HG02870 (cell line): ENCODE results near the gene DEGS2.

ENCODE experiments used
- ATAC-seq: cut with Tn5 transposase; IDR thresholded peaks from one replicate; pipeline ENCODE4 v1.9.1; 2021; ENCODE audit warnings: mild to moderate bottlenecking, moderate library complexity; ENCODE audit not compliant: unreplicated experiment

DEGS2 gene

DNA sequence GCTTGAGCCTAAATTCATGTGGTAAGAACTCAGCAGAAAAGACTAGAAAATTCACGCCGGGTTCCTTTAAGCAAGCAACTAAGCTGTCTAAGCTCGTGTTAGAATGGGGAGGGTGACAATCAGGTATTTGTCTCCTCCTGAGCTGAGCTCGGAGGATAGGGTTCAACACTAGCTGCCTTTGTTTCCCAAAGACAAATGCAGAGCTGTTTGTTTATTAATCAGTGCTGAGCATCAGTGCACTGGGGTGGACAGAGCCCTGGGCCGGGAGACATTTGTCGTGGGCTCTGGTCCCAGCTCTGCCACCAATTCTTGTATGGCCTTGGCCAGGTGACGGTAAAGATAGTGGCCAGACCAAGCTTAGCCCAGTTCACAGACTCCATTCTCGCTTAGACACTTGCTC is 43.7 kb downstream of the DEGS2 start:
- no peak for ATAC-seq

DNA sequence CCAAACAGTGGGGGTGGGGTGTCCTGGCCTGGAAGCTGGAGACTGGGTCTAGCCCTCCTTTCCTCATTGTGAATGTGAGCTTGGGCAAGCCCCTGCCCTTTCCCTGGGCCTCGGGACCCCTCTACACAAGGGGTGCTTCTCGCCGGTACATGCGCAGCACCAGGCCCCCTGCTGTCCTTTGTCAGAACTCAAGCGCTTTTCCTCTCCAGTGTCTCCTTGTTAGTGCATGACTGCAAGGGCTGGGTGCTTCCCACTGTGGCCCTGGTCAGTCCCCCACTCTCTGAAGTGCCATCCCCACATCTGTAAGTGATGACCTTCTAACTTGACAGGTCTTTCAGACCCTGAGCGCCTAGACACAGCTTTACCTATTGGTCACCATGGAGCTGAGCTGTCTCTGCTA is 44.2 kb downstream of the DEGS2 start:
- no peak for ATAC-seq

DNA sequence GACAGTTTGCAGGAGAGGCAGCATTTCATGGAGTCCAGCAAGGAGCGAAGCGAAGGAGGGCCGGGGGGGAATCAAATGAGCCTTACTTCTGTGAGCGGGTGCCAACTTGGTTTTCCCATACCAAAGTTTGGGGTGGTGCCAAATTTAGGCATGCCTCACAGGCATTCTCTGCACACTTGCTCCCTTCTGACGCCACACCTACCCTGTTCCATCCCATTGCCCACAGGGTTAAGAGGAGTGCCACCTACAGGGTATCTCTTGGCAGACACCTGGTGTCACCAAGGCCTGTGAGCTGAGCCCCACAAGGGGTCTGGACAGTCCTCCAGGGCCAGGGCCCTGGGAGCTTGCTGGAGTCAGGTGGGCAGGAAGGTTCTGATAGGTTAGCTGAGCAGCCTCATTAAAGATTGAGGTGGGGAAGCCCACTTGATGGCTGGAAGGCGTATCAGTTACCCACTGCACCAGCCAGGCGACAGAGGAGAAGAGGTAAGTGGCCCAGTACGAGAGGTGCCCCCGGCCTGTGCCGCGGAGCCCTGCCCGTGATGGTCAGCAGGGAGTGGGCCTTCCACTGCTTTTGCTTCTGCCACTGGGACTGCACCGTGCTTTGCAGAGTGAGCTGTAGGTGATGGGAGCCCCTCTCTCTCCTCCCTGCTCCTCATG is 45.2 kb downstream of the DEGS2 start:
- no peak for ATAC-seq

DNA sequence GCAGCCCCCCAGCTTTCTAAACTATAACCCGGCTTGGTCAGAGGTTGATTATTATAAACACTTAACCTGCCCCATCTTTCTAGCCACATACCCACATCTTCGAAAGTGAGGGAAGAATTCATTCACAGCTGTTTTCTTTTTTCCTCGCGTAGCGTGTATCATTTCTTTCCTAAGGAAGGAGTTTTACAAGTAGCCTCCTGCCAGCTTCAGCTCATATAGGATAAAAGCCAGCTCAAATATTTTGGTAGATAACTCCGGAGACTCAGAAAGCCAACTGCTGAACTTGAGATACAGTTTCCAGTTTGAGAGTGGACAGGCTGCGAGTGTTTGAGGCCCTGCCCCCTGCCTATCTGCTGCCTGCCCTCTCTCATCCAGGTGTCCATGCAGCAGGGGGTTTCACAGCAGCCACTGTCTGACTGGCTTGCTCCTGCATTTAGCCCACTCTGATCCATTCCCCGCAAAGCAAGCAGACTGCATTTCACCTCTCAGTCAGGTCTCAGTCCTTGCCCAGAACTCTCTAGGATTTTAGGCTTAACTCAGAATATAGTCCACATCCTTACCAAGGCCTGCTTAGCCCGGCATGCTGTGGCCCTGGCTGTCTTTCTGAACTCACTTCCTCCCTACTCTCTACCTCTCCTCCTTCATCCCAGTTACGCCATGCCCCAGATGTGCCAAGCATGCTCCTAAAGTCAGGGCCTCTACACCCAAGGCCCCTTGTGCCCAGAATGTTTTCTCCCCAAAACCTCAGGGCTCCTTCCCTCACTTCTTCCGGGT is 47.3 kb downstream of the DEGS2 start:
- no peak for ATAC-seq

DNA sequence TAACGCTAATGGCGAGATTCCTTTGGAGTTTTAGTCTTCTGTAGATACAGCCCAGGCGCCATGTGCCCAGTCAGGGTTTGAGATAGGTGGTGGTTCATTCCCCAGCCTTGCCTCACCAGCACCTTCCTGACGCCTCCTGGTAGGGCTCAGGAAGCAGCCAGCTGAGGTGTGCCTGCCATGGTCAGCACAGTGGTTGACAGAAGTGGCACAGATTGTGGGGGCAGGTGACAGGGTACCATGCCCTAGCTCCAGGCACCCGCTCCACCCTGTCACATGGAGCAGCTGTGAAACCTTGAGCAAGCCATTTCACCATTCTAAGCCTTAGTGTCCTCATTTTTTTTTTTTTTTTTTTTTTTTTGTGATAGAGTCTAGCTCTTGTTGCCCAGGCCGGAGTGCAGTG is 48.6 kb downstream of the DEGS2 start:
- ATAC-seq = no peak

DNA sequence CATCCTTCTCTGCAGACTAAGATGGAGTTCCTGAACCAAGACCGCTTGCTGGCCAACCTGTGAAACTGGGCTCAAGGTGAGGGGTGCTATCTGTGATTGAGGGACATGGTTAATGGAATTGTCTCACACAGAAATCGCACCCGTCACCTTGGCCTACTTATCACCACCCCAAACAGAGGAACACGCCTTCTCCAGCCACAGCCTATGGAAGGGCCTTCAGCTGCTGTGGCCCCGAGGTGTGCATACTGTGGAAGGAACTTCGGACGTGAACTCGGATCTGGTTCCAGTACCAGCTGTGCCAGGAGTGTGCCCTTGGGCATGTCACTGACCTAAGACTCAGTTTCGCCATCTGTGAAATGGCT is 49.9 kb downstream of the DEGS2 start:
- no peak for ATAC-seq

DNA sequence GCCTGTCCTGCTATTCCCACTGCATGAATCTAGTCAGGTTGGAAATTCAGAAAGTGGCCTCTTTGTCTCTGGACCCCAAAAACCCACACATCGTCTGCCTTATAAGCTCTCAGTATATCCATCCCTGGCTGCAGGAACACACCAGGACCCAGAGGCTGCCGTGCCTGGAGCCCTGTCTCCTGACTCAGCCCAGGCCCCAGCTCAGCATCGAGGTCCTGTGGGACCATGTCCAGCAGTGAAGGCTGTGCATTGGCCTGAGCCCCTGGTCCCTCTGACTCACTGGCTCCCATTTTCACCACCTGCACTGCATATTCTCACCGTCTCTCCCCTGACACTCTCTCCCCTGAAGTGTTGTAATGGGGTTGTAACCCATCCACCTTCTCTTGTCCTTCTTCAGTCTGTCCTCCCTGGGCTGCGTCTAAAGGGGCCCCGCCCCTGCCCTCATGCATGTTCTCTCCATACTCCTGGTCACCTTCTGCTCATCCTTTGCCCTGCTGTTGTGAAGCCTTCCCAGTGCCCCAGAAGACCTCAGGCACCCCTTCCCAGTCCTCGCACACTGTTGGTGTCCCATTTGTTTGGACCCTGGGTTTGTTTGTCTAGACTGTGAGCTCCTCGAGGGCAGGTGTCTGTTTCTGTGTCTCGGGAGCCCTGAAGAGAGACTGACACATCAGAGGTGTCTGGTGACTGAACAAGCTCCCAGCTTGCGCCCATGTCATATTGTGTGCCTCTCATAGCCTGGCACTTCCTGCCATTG is 50.4 kb downstream of the DEGS2 start:
- no peak for ATAC-seq

DNA sequence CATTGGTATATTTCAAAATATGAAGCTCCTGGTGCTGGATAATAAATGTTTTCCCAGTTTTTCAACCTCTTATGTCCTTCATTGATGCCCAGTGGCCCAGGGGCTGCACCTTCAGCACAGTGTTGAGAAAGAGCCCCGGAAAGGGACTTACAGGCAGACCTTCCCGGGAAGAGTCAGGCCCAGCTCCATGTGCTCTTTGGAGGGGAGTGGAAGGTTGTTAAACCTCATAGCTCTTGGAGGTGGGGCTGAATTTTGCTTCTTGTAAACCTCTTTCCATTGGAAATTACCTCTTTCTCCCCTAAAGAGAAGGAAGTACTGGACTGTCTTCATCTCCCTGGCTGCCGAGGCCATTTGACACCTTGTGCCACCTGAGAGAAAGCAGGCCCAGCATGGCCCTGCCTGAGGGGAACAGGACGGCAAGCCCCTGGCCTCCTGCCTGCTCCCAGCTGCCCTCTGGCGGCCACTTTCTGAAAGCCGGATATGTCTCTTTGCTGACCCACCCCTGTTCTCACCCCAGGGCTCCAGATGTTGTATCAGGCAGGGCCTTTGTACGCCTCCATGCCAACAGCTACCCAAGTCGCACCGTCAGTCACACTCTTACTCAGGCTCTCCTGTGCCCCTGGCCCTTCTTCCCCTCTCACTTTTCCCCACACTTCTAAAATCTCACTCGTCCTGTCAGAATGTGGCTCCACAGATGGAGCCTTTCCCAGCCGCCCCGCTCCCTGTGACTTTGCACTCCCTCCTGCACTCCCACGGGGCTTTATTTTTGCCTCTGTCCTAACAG is 51.2 kb downstream of the DEGS2 start:
- peak; percentile 64 for ATAC-seq

DNA sequence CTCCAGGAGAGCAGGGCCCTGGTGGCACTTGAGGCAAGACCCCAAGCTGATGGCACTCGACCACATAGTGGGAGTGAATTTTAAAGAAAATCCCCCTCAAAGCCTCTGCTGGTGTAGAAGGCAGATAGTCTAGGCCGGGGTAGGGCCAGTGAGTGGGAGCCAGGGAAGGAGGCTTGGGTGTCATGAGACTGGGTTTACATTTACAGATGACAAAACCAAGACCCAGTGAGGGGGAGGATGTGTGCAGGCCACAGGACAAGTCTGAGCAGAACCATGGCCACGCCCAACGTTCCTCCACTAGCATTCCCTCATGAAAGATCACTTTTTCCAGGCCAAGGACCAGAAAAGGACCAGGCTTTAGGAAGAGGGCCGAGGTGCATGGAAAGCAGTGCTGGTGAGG is 52.2 kb downstream of the DEGS2 start:
- no peak for ATAC-seq

DNA sequence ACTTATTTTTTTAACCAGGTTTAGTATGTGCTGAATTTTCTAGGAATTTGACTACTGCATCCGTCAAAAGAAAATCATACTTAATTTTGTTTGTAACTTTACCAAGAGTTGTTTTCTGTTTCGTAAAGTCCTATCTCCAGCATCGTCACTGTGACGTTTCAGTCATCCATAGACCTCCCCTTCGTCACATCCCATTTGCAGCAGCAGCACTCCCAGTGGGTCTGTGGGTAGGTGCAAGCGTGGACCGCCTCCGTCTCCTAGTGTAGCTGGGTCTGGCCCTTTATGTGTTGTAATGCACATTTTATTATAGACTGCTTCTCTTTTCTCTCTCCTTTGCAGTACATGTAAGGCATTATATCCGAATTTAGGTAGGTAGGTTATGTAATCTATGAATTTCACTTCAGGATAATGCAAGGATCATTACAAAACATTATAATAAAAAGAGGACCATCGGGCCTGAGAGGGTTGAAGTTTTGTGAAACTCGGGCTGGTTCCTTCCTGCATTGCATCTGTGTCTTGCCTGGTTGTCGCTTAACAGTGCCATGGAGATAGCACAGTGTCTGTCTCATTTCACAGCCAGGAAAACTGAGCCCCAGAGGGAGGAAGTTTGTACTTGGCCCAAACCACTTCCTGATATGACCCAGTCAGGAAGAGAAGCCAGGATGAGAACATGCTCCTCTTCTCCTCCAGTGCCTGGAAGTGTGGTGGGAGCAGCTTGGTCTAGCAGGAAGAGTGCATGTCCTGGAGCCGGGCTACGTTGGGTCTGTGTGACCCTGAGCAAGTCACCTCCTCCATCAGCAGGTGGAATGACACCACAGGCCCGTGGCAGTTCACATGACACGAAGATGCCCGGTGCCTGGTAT is 53.0 kb downstream of the DEGS2 start:
- ATAC-seq = no peak

DNA sequence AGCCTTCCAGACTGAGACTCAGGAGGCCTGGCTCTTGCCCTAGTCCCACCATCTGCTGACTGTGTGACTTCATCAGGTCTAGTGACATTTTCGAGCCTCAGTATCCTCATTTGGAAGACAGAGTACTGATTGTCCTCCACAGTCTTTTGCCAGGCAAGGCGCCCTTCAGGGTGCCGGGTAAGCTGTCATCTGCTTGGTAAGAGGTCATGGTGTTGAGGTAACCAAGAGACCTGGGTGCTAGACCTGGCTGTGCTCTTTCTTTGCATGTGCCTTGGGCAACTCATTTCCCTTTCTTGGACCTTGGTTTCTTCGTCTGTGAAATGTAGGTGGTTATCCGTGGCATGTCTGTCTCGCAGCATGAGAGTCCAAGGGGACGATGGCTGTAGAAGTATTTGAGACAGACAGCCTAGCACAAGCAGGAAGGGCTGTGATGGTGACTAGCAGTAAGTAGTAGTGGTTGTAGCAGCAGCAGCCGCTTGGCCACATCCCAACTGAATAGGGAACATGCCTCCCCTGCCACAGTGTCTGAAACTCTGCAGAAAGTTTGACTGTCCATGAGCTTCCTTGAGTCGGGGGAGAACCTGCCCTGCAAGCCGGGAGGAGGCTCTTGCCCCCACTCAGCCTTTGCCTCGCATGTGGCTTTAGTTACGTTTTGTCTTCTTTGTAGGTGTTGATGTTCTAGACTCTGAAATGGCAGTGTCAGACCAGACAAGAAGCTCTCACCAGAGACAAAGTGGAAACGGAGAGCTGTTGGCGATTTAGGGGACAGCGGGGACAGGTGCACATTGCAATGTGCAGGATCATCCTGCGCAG is 53.9 kb downstream of the DEGS2 start:
- no peak for ATAC-seq

DNA sequence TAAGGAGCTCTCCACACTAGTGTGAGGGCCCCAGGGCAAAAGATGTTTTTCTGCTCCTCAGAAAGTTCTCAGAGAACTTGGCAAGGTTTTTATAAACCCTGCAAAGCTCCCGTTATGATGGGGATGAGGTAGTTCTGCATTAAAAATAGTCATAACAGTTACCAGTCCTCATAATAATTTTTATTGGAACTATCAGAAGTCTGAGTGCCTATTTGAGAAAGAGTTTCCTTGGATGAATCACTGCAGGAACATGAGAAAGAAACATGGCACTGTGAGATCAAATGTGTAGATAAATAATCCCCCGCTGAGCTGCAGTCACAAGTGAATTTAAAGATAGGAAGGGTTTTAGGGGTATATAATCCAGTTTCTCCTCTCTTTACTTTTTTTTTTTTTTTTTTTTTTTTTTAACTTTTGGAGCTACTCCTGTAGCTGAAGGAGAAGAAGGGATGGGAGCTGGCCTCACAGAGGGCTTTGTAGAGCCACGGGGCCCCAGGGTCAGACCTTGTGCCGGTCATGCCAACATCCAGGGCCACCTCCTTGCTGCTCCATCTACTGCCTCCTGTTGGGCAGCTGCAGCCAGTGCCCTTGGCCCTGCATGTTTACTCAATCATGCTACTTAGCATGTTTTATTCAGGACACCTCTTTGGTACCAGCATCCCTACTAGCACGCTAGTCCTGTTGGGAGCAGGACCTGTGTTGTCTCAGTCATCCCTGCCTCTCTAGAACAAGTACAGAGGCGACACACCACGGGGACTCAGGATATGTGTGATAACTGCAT is 54.7 kb downstream of the DEGS2 start:
- ATAC-seq = no peak

DNA sequence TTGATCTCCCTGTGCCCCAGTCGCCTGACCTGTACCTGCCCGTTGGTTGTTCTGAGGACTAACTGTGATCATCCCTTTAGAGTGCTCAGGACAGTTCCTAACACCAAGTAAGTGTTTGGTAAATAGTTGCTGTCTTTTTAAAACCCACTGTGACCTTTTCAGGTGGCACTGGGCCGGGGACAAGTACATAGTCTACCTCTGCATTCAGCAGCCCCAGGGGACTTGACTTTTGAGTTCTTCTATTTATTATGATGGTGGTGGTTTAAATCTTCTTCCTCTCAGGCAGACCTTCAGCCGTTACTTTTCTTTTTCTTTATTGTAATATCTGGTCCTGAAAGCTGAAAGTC is 55.5 kb downstream of the DEGS2 start:
- ATAC-seq = no peak

DNA sequence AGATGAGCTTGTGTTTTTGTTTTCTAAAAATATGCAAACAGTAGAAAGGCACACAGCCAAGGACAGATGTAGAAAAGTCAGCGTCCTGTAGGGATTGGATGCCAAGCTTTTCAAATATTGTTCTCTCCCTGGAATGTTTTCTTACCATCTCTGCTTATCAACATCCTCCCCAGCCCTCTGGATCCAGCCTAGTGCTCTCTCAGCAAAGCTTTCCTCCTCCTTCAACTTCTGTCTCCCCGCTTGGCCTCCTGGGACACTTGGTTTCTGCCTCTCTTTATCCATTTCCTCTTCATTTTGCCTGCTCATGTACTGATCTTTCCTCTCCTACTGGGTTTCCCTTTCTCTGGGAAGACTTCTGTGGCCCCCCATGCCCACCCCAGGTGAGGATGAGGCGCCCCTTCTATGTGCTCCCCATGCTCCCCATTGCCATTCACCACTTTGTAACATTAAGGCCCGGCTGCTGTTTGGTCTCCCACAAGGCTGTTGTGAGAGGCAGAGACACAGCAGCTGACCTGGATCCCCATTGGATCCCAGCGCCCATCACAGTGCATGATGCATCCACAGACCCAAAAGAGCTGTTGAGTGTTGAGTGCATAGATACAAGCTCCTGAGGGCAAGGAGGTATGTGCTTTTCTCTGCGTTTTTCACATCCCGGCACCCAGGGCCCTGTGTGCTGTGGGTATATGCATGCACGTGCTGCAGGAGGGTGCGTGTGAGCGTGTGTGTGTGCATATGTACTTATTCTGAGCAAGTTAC is 56.0 kb downstream of the DEGS2 start:
- ATAC-seq = no peak

DNA sequence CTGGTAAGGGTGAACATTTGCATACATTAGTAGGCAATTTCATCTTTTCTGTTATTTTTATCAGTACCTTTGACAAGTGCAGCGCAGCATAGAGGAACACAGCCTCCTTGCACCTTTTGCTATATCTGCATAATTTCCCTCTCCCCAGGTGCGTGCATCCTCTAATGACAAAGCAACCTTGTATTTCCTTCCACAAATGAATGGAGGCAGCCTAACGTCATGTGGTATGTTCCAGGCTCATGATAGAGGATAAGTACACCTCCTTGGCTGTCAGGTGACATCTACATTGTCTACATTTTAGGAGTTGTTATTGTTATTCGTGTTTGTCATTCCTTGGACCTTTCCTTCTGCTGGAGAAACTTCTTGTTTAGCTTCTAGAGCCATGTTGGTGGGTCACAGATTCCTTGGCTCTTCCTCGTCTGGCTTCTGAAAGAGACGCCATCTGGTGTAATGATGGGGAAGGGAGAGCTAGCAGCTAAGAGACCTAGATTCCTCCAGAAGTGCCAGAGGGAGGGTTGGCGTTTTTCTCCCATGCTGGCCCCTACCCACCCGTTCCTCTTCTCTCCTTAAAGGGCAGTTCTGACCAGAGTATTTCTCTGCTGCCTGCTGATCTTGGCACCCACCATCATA is 57.2 kb downstream of the DEGS2 start:
- no peak for ATAC-seq

DNA sequence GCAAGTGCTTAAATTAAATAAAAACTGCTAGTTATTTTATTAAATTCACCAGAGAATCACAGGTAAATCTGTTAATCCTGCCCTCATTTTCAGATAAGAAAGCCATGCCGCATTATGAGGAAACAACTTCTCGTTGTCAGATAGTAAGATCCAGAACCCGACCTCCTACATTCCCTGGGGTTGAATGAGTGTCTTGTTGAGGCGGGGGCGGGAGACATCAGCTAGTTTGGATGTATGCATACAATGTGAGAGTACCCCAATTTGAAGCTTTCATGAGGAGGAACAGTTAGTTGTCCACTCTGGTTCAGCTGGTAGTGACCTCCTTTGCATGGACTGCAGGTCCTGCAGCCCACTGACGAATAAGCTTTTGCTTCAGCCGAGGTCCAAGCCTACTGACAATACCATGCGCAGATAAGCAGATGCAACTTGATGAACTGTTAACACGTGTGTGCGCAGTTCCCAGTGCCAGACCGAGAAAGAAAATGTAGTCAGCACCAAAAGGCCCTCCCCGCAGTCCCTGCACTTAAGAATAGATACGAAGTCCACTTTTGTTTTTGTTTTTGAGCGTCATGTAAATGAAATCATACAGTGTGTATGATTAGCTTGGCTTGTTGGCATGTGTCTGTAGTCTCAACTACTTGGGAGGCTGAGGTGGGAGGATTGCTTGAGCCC is 59.3 kb downstream of the DEGS2 start:
- no peak for ATAC-seq

DNA sequence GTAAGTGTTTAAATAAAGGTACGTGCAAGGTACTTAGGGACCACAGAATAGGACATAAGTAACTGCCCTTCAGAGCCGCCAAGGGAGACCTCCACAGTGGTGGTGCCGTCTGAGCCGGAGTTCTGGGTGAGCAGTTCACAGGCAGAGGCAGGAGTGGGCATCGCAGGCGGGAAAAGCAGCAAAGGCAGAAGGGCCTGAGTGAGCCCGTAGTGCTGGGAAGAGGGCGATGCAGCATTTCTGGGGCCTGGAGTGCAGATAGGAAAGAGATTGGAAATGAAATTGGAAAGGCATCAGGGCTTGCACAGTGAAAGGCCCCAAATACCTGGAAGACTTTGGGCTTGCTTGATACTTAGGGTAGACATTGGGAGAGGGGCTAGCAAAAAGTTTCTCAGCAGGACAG is 61.3 kb downstream of the DEGS2 start:
- no peak for ATAC-seq
